ENCODE data around the gene MRPL23. TPM values are rescaled to one million over a fixed set of nuclear protein-coding genes. Genes with fewer than 3 reads are reported as not detected.

MRPL23 gene
- polyA plus RNA-seq, 1 donor (not counting 4 experiments of a cell fraction or from before 2014, with no cell fraction given) = 68.2 TPM

GRCh38 chr11:1968454-1969002 lies 21.4 kb downstream of the MRPL23 start:
- Histone ChIP-seq H3K27me3 (ENCODE audit: control insufficient read depth, extremely low read depth, insufficient read depth, low read length) (no peaks in the 10 kb centered on the region), H3K9ac (ENCODE audit: control insufficient read depth, extremely low read depth, insufficient read depth, low read length) (no peak overlapping the region), H2AFZ (ENCODE audit: control insufficient read depth, low read length) (no peak overlapping the region), H4K20me1 (ENCODE audit: control insufficient read depth, extremely low read depth, insufficient read depth, low read length) (no peaks in the 10 kb centered on the region), H3K27ac (ENCODE audit: control insufficient read depth, insufficient read depth, low read length) (no peak overlapping the region), H3K9me3 (ENCODE audit: control insufficient read depth, low read depth, low read length) (no peaks in the 10 kb centered on the region), H3K79me2 (ENCODE audit: control insufficient read depth, insufficient read depth, low read length) (no peaks in the 10 kb centered on the region), H3K9me1 (ENCODE audit: control insufficient read depth, extremely low read depth, insufficient read depth, low read length) (no peaks in the 10 kb centered on the region), H3K4me1 (ENCODE audit: control insufficient read depth, extremely low read depth, insufficient read depth, low read length) (no peaks in the 10 kb centered on the region), H3K4me3 (ENCODE audit: control insufficient read depth in 2 of 3, extremely low read depth in 1 of 3, insufficient read depth in 2 of 3, low read depth in 1 of 3, low read length in 3 of 3) (no peak overlapping the region), H3K4me2 (ENCODE audit: control insufficient read depth, extremely low read depth, insufficient read depth, low read depth, low read length) (no peak overlapping the region), H3K36me3 (ENCODE audit: control insufficient read depth in 2 of 2, extremely low read depth in 1 of 2, insufficient read depth in 2 of 2, low read length in 2 of 2) (no peaks in the 10 kb centered on the region)
- DNase-seq (ENCODE audit: low read depth, low spot score) (no peak), FAIRE-seq (no peak)
- TF ChIP-seq EZH2 (IDR thresholded peaks at IDR 0.05; ENCODE audit: low read length) (no peak), CTCF (optimal IDR thresholded peaks at IDR 0.05 in 1 of 3, IDR thresholded peaks at IDR 0.05 in 1 of 3, conservative IDR thresholded peaks at IDR 0.05 in 1 of 3; ENCODE audit: extremely low read depth in 1 of 3, insufficient read depth in 2 of 3, low read length in 3 of 3) (no peak)
- dilution Hi-C loops (cut with MboI; ENCODE audit: extremely low pct_ligation_motif_present, low sequenced_read_pairs) = no loop called here

DNA sequence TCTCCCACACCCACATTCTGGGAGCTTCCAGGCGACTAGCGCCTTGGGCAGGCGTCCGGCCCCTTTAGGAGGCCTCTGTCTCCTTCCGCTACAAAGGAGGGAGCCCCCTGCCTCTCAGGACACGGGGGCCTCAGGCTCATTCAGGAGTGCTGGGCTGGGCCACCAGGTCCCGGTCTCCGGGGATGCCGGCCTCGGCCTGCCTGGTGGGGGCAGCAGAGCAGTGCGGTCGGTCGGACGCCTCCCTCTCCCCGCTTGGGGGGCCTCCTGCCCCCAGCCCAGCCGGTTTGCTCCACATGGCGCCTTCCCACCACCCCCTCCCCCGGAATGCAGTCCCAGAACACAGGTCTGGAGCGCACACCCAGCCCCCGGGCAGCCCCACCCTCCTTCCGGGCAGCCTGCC lies 21.9 kb downstream of the MRPL23 start:
- Histone ChIP-seq H4K20me1 (ENCODE audit: control insufficient read depth, extremely low read depth, insufficient read depth, low read length) (no peaks in the 10 kb centered on the region), H3K4me3 (ENCODE audit: control insufficient read depth in 2 of 3, extremely low read depth in 1 of 3, insufficient read depth in 2 of 3, low read depth in 1 of 3, low read length in 3 of 3) (no peak overlapping the region), H3K27me3 (ENCODE audit: control insufficient read depth, extremely low read depth, insufficient read depth, low read length) (no peaks in the 10 kb centered on the region), H3K4me1 (ENCODE audit: control insufficient read depth, extremely low read depth, insufficient read depth, low read length) (no peaks in the 10 kb centered on the region), H3K36me3 (ENCODE audit: control insufficient read depth in 2 of 2, extremely low read depth in 1 of 2, insufficient read depth in 2 of 2, low read length in 2 of 2) (no peaks in the 10 kb centered on the region), H3K9ac (ENCODE audit: control insufficient read depth, extremely low read depth, insufficient read depth, low read length) (no peak overlapping the region), H3K9me1 (ENCODE audit: control insufficient read depth, extremely low read depth, insufficient read depth, low read length) (no peaks in the 10 kb centered on the region), H2AFZ (ENCODE audit: control insufficient read depth, low read length) (no peak overlapping the region), H3K9me3 (ENCODE audit: control insufficient read depth, low read depth, low read length) (no peaks in the 10 kb centered on the region), H3K27ac (ENCODE audit: control insufficient read depth, insufficient read depth, low read length) (no peak overlapping the region), H3K4me2 (ENCODE audit: control insufficient read depth, extremely low read depth, insufficient read depth, low read depth, low read length) (no peak overlapping the region), H3K79me2 (ENCODE audit: control insufficient read depth, insufficient read depth, low read length) (no peaks in the 10 kb centered on the region)
- FAIRE-seq (no peak), DNase-seq (ENCODE audit: low read depth, low spot score) (no peak)
- dilution Hi-C loops (cut with MboI; ENCODE audit: extremely low pct_ligation_motif_present, low sequenced_read_pairs) = no loop called here
- no peak for TF ChIP-seq EZH2 (IDR thresholded peaks at IDR 0.05; ENCODE audit: low read length)
- no peak for TF ChIP-seq CTCF (optimal IDR thresholded peaks at IDR 0.05 in 1 of 3, IDR thresholded peaks at IDR 0.05 in 1 of 3, conservative IDR thresholded peaks at IDR 0.05 in 1 of 3; ENCODE audit: extremely low read depth in 1 of 3, insufficient read depth in 2 of 3, low read length in 3 of 3)

All from keratinocyte (primary cell).